Endothelial cell (in vitro differentiated cells): Measurements from ENCODE around the gene SNAP25. TPM values are rescaled to one million over a fixed set of nuclear protein-coding genes. Genes with fewer than 3 reads are reported as not detected.

Source experiments
- DNase-seq: peaks from one replicate; pipeline ENCODE4 v3.0.0; 2021; ENCODE audit warnings: low spot score
- H3K27ac Mint-ChIP-seq: one replicate; pipeline ENCODE4 v1.8.0; 2021; ENCODE audit warnings: mixed read lengths, inconsistent platforms; ENCODE audit not compliant: unreplicated experiment
- H3K27me3 Mint-ChIP-seq: one replicate; pipeline ENCODE4 v1.8.0; 2021; ENCODE audit warnings: mild to moderate bottlenecking, moderate library complexity, mixed read lengths, inconsistent platforms; ENCODE audit not compliant: unreplicated experiment
- H3K36me3 Mint-ChIP-seq: one replicate; pipeline ENCODE4 v1.8.0; 2021; ENCODE audit warnings: mild to moderate bottlenecking, low read depth, mixed read lengths, inconsistent platforms; ENCODE audit not compliant: unreplicated experiment
- H3K4me1 Mint-ChIP-seq: one replicate; pipeline ENCODE4 v1.8.0; 2021; ENCODE audit warnings: mild to moderate bottlenecking, mixed read lengths, inconsistent platforms; ENCODE audit not compliant: unreplicated experiment
- H3K4me3 Mint-ChIP-seq: one replicate; pipeline ENCODE4 v1.8.0; 2021; ENCODE audit warnings: mild to moderate bottlenecking, mixed read lengths, inconsistent platforms; ENCODE audit not compliant: unreplicated experiment
- H3K9me3 Mint-ChIP-seq: one replicate; pipeline ENCODE4 v1.8.0; 2021; ENCODE audit warnings: mixed read lengths, inconsistent platforms; ENCODE audit not compliant: unreplicated experiment
- long read RNA-seq: library from polyadenylated mRNA; unstranded; transcript quantifications from one replicate; pipeline ENCODE4 v2.0.0, GENCODE V29; 2020; ENCODE audit not compliant: unreplicated experiment
- total RNA-seq: library from RNA; stranded (reverse); fragmentation: NEBNext Ultra II Directional; extraction: Animal tissue kit (Norgen Biotek cat#: 25700); gene quantifications from one replicate; pipeline ENCODE4 v1.2.1, GENCODE V29; 2021; ENCODE audit not compliant: unreplicated experiment
- TF ChIP-seq, protein P1 (sequence below): fragments of 200-600 bp; sonication (generic); IDR thresholded peaks from one replicate; pipeline ENCODE4 v1.5.0; 2021; ENCODE audit warnings: antibody characterized with exemption; ENCODE audit not compliant: unreplicated experiment

SNAP25 gene
- 0.38 TPM for total RNA-seq
- long read RNA-seq, result 0 reads

DNA sequence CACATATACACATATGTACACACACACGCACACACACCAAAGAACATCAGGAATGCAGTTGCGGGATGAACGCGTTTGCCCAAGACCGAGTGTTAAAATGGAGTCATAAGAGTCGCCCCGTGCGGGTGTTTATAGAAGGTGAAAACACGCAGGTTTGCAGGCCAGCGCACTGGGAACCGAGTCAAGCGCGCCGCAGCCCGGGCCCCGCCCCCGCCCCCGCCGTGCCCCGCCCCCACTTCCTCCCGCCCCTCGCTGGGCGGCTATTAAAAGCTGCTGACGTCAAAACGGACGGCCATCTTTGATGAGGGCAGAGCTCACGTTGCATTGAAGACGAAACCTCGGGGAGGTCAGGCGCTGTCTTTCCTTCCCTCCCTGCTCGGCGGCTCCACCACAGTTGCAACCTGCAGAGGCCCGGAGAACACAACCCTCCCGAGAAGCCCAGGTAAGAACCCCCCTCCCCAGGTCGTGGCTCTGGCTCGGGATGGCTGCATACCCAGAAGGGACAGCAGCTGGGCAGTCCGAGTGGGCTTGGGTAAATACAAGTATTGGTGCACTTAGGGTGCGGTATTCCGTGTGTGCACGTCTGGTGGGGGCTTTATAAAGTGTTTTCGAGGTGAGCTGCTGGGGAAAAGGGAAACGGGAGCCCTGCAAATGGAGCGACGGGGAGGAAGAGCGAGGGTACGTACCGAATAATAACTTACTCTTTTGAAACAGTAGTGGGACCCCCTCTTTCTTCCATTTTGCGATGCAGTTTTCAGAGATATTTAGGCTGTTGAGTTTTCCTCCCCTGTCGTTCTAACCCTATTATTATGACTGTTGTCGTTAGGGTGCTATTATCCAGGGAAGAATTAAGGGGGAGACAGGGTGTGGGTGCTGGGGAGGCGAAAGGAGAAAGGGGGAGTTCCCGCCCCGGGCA lies at the start of gene SNAP25:
TSS of gene SNAP25 (plus strand) at position 295 of the 916 bp plus-strand sequence. CDS start 56,662 bp downstream, outside the sequence.
- Mint-ChIP-seq H3K9me3 (no peaks in the 10 kb centered on the region), H3K27ac (no peak within 1 kb of the TSS), H3K4me3 (peak within 1 kb of the TSS; percentile 92), H3K27me3 (peaks cover 4% of the 10 kb centered on the region), H3K36me3 (no peaks in the 10 kb centered on the region), H3K4me1 (peaks cover 5% of the 10 kb centered on the region)
- peak; percentile 77 for DNase-seq
- TF ChIP-seq, protein P1, sequence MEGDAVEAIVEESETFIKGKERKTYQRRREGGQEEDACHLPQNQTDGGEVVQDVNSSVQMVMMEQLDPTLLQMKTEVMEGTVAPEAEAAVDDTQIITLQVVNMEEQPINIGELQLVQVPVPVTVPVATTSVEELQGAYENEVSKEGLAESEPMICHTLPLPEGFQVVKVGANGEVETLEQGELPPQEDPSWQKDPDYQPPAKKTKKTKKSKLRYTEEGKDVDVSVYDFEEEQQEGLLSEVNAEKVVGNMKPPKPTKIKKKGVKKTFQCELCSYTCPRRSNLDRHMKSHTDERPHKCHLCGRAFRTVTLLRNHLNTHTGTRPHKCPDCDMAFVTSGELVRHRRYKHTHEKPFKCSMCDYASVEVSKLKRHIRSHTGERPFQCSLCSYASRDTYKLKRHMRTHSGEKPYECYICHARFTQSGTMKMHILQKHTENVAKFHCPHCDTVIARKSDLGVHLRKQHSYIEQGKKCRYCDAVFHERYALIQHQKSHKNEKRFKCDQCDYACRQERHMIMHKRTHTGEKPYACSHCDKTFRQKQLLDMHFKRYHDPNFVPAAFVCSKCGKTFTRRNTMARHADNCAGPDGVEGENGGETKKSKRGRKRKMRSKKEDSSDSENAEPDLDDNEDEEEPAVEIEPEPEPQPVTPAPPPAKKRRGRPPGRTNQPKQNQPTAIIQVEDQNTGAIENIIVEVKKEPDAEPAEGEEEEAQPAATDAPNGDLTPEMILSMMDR, result no peak

- TF ChIP-seq, protein P1, result no peak
- Mint-ChIP-seq H3K4me1 (peaks cover 4% of the 10 kb centered on the region), H3K4me3 (no peak overlapping the region), H3K27ac (no peak overlapping the region), H3K36me3 (no peaks in the 10 kb centered on the region), H3K9me3 (no peaks in the 10 kb centered on the region), H3K27me3 (peaks cover 7% of the 10 kb centered on the region)
- no peak for DNase-seq
Measured at GRCh38 chr20:10169752-10170151, 48.9 kb upstream of the SNAP25 start.

DNA sequence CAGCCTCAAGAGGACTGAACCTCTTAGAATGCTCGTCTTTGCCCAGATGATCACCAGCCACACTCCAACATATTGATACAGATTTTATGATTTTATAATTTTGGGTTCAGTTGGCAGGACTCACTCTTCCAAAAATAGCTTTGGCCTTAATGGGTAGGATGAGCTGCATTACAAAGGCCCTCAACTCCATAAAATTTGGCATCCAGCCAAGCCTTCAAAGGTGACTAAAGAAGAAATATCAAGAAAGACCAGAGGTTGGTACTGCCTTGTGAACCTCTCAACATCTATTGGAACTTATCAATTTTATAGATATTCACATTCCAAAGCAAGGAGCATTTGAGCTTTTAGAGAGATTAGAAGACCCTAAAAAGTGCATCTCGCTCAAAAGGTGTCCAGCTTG lies 48.4 kb upstream of the SNAP25 start:
- peaks cover 5% of the 10 kb centered on the region for H3K27me3 Mint-ChIP-seq
- H3K4me1 Mint-ChIP-seq, result peaks cover 4% of the 10 kb centered on the region
- no peak overlapping the region for H3K27ac Mint-ChIP-seq
- no peak for DNase-seq
- H3K36me3 Mint-ChIP-seq, result no peaks in the 10 kb centered on the region
- H3K4me3 Mint-ChIP-seq, result no peak overlapping the region
- TF ChIP-seq, protein P1, result no peak
- H3K9me3 Mint-ChIP-seq, result no peaks in the 10 kb centered on the region

DNA sequence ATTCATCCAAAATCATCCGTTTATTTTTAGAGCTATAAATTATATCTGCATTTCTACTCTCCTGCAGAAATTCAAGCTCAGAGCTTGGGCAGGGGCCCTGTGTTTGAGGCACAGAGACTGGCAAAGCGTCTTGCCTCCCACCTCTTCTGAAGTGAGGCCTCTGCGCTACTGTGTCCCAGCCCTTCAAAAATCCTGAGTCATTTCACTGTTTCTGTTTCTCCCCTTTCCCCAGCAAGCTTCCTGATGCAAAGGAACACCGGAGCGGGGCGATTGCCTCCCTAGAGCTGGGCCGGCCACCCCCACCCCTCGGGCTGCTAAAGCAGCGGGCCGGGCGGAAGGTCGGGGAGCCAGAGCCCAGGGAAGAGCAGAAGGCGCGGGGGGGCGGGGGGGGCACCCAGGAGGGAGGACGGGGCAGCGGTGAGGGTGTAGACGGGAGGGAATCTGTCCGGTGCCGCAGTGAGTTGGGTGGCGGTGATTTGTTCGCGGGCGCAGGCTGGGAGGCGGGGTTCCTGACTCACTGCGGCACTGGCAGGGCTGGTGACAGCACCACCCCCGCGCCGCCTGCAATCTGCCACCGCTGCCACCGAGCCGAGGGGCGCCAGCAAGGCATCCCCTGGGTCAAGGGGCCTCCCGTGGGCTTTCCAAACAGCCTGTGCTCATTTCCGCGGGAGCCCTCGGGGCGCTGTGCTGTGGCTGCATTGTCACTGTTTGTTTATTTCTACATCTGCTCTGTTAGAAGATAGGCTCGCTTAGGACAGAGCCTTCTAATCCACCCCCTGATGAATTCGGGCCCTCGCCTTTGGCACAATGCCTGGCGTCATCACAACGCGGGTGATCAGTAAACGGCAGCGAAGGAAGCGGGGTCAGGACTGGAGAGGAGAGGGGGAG lies 46.5 kb upstream of the SNAP25 start:
- no peaks in the 10 kb centered on the region for H3K36me3 Mint-ChIP-seq
- peaks cover 3% of the 10 kb centered on the region for H3K27me3 Mint-ChIP-seq
- TF ChIP-seq, protein P1, result no peak
- peaks cover 4% of the 10 kb centered on the region for H3K4me1 Mint-ChIP-seq
- H3K9me3 Mint-ChIP-seq, result no peaks in the 10 kb centered on the region
- peak; percentile 39 for DNase-seq
- peak overlapping the region; percentile 33 for H3K27ac Mint-ChIP-seq
- peak overlapping the region; percentile 87 for H3K4me3 Mint-ChIP-seq
